ENCODE data around the gene TMEM178A. TPM values are rescaled to one million over a fixed set of nuclear protein-coding genes. Genes with fewer than 3 reads are reported as not detected.

Gene TMEM178A
- total RNA-seq, 4 donors from 2014 or later = 1.2 to 5.0 (median 3.6) TPM

DNA sequence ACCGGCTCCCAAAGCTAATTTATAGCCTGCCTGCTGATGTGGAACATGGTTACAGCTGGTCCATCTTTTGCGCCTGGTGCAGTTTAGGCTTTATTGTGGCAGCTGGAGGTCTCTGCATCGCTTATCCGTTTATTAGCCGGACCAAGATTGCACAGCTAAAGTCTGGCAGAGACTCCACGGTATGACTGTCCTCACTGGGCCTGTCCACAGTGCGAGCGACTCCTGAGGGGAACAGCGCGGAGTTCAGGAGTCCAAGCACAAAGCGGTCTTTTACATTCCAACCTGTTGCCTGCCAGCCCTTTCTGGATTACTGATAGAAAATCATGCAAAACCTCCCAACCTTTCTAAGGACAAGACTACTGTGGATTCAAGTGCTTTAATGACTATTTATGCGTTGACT lies 51.4 kb downstream of the TMEM178A start:
- no peaks in the 10 kb centered on the region for H3K27me3 ChIP-seq
- H3K36me3 ChIP-seq = no peaks in the 10 kb centered on the region
- 96% methylated on average over 6 of the region's 12 CpGs for WGBS
- DNase-seq (ENCODE audit: extremely low spot score) = no peak
- no peak overlapping the region for H3K27ac ChIP-seq (replicated peaks in 1 of 4)
- H3K4me1 ChIP-seq = no peaks in the 10 kb centered on the region
- intact Hi-C loops (cut with DNase I) = no loop called here
- TF ChIP-seq POLR2A (IDR thresholded peaks at IDR 0.05; ENCODE audit: low read depth) (no peak), EP300 (IDR thresholded peaks at IDR 0.05) (no peak), POLR2AphosphoS5 (IDR thresholded peaks at IDR 0.05) (no peak)
- TF ChIP-seq, protein P1, sequence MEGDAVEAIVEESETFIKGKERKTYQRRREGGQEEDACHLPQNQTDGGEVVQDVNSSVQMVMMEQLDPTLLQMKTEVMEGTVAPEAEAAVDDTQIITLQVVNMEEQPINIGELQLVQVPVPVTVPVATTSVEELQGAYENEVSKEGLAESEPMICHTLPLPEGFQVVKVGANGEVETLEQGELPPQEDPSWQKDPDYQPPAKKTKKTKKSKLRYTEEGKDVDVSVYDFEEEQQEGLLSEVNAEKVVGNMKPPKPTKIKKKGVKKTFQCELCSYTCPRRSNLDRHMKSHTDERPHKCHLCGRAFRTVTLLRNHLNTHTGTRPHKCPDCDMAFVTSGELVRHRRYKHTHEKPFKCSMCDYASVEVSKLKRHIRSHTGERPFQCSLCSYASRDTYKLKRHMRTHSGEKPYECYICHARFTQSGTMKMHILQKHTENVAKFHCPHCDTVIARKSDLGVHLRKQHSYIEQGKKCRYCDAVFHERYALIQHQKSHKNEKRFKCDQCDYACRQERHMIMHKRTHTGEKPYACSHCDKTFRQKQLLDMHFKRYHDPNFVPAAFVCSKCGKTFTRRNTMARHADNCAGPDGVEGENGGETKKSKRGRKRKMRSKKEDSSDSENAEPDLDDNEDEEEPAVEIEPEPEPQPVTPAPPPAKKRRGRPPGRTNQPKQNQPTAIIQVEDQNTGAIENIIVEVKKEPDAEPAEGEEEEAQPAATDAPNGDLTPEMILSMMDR (IDR thresholded peaks at IDR 0.05) = no peak
- H3K4me3 ChIP-seq = no peak overlapping the region
- H3K9me3 ChIP-seq = no peaks in the 10 kb centered on the region

DNA sequence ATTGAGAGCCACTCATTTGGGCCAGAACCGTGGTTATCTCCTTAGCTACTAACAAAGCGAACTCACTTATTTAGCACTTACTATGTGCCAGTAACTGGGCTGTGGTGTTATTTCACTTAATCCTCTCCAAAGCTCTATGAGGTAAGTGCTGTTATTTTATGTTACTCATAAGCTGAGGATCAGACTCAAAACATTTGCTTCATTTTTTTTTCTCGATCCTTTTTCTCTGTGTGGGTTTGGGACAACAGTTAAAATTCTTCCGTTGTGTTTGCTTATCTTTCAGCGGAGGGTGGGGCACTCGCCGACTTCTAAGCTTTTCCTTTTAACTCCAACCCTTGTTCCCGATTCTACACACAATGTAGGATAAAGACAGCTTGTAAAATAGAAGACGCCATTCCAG lies 52.8 kb downstream of the TMEM178A start:
- WGBS = 85% methylated on average over 9 of the region's 9 CpGs
- DNase-seq (ENCODE audit: extremely low spot score) = no peak
- Histone ChIP-seq H3K27me3 (no peaks in the 10 kb centered on the region), H3K4me3 (no peak overlapping the region), H3K27ac (replicated peaks in 1 of 4) (no peak overlapping the region), H3K9me3 (no peaks in the 10 kb centered on the region), H3K4me1 (peaks cover 0 to 4% (median 2%) of the 10 kb centered on the region in 4 donors), H3K36me3 (no peaks in the 10 kb centered on the region)
- TF ChIP-seq POLR2A (IDR thresholded peaks at IDR 0.05; ENCODE audit: low read depth) = no peak
- TF ChIP-seq POLR2AphosphoS5 (IDR thresholded peaks at IDR 0.05) = no peak
- TF ChIP-seq, protein P1 (IDR thresholded peaks at IDR 0.05) = no peak
- no peak for TF ChIP-seq EP300 (IDR thresholded peaks at IDR 0.05)
- intact Hi-C loops (cut with DNase I) = no loop called here

DNA sequence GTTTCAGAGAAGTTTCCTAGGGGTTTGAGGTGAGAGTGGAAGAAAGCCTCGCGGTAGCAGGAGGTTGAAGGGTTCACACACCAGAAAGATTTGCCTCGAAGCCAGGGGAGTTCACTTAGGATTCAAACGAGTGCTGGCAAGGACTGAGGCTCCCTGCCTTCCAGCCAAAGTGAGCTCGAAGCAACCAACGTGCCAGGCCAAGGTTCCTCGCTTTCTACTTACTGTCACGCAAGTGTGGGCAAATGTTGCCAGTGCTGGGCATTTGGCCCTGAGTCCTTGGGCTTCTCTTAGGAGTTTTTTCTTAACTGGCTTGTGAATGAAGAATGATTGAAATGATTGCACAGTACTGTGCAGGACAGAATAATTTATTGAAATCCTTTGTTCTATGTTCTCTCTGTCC lies 53.6 kb downstream of the TMEM178A start:
- H3K36me3 ChIP-seq = no peaks in the 10 kb centered on the region
- H3K27ac ChIP-seq (replicated peaks in 1 of 4) = no peak overlapping the region
- TF ChIP-seq, protein P1 (IDR thresholded peaks at IDR 0.05) = no peak
- TF ChIP-seq POLR2AphosphoS5 (IDR thresholded peaks at IDR 0.05) (no peak), EP300 (IDR thresholded peaks at IDR 0.05) (no peak), POLR2A (IDR thresholded peaks at IDR 0.05; ENCODE audit: low read depth) (no peak)
- peaks cover 0 to 13% (median 9%) of the 10 kb centered on the region in 4 donors for H3K4me1 ChIP-seq
- H3K4me3 ChIP-seq = no peak overlapping the region
- intact Hi-C loops (cut with DNase I) = no loop called here
- no peaks in the 10 kb centered on the region for H3K9me3 ChIP-seq
- DNase-seq (ENCODE audit: extremely low spot score) = no peak
- H3K27me3 ChIP-seq = no peaks in the 10 kb centered on the region
- WGBS = 90% methylated on average over 6 of the region's 8 CpGs

DNA sequence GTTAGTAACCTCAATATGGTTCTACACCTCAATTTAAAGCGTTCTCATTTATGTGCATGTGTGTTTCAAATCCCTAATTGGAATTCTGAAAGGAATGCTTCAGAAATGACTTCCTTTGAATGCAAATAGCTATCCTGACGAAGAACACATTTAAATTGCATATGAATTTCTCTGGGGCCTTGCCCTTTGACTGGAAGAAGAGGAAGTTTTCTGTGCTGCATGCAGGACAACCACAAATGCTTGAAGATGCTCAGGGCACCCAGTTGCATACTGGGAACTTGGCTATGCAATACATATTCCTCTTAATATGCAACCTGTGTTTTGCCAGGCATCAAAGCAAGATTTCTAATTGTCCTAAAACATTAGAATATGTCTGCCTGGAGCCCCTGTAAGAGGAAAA lies 55.3 kb downstream of the TMEM178A start:
- no peak for DNase-seq (ENCODE audit: extremely low spot score)
- no peaks in the 10 kb centered on the region for H3K36me3 ChIP-seq
- intact Hi-C loops (cut with DNase I) = no loop called here
- H3K27ac ChIP-seq (replicated peaks in 1 of 4) = no peak overlapping the region
- no peak overlapping the region for H3K4me3 ChIP-seq
- no peak for TF ChIP-seq POLR2A (IDR thresholded peaks at IDR 0.05; ENCODE audit: low read depth)
- TF ChIP-seq, protein P1 (IDR thresholded peaks at IDR 0.05) = no peak
- TF ChIP-seq POLR2AphosphoS5 (IDR thresholded peaks at IDR 0.05) = no peak
- TF ChIP-seq EP300 (IDR thresholded peaks at IDR 0.05) = no peak
- 87% methylated on average over 2 of the region's 2 CpGs for WGBS
- peaks cover 0 to 17% (median 10%) of the 10 kb centered on the region in 4 donors for H3K4me1 ChIP-seq
- H3K9me3 ChIP-seq = no peaks in the 10 kb centered on the region
- no peaks in the 10 kb centered on the region for H3K27me3 ChIP-seq

DNA sequence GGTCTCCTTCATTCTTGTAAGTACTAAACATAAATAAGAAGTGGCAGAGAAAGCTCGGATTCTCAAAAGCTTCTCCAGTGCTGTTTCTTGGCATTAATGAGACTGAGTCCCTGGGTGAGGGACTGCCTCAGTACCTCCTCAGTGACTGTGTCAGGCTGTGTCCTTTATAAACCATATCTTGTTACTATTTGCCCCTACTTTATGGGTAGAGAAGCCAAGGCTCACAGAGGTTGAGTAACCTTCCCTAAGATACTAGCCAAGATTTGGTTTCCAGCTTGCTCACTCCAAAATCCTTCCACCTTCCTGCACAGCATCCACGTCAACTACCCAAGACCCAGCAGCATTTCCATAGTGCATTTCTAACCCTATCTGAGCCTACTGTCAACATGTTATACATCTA lies 57.8 kb downstream of the TMEM178A start:
- TF ChIP-seq POLR2A (IDR thresholded peaks at IDR 0.05; ENCODE audit: low read depth) (no peak), POLR2AphosphoS5 (IDR thresholded peaks at IDR 0.05) (no peak), EP300 (IDR thresholded peaks at IDR 0.05) (no peak)
- TF ChIP-seq, protein P1 (IDR thresholded peaks at IDR 0.05) = no peak
- Histone ChIP-seq H3K4me3 (no peak overlapping the region), H3K4me1 (peaks cover 0 to 17% (median 10%) of the 10 kb centered on the region in 4 donors), H3K36me3 (no peaks in the 10 kb centered on the region), H3K27me3 (no peaks in the 10 kb centered on the region), H3K9me3 (no peaks in the 10 kb centered on the region), H3K27ac (replicated peaks in 1 of 4) (no peak overlapping the region)
- intact Hi-C loops (cut with DNase I) = no loop called here
- no peak for DNase-seq (ENCODE audit: extremely low spot score)
- 74% methylated on average over 2 of the region's 2 CpGs for WGBS

Measured in esophagus muscularis mucosa (tissue), 4 donors.